ENCODE data around the gene GLRX5.

Gene GLRX5

DNA sequence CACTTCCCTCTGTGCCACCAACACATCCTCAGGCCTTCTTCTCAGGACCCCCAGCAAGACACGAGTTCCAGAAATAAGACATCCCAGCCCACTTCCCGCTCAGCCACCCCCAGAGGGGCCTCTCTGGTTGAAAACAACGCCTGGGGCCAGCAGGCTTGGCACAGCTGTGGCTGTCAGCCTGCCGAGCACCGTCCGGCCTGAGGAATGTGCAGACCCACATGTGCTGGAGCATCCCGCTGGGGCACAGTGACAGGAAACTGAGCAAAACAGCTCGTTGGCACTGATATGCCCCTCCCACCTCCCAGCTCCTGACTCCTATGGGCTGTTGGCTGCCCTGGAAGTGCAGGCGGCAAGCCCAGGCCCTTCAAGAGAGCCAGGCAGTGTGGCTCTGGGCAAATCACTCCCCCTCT is 19.8 kb upstream of the GLRX5 start:
- DNase-seq (ENCODE audit: low read depth in 1 of 2, low spot score in 1 of 2): no peak
- in situ Hi-C loops (cut with HindIII; ENCODE audit: low pct_unique_long_range_greater_than_20kb, low sequenced_read_pairs): no loop called here
- no peak for TF ChIP-seq JUND (IDR thresholded peaks at IDR 0.05; ENCODE audit: low read depth)

- DNase-seq (ENCODE audit: low read depth in 1 of 2, low spot score in 1 of 2): peak; percentile 70 to 90
- in situ Hi-C loops (cut with HindIII; ENCODE audit: low pct_unique_long_range_greater_than_20kb, low sequenced_read_pairs): no loop called here
- TF ChIP-seq JUND (IDR thresholded peaks at IDR 0.05; ENCODE audit: low read depth): no peak
These were observed 19.0 kb upstream of the GLRX5 start for GRCh38 chr14:95515596-95516552.

- in situ Hi-C loops (cut with HindIII; ENCODE audit: low pct_unique_long_range_greater_than_20kb, low sequenced_read_pairs): no loop called here
- no peak for TF ChIP-seq JUND (IDR thresholded peaks at IDR 0.05; ENCODE audit: low read depth)
- DNase-seq (ENCODE audit: low read depth in 1 of 2, low spot score in 1 of 2): peak; percentile 65 to 93
These were observed 18.2 kb upstream of the GLRX5 start, which contains the start of gene SYNE3 for GRCh38 chr14:95516554-95517181. TSS of gene SYNE3 (minus strand) at chr14:95516650. CDS start at chr14:95475821, 40,829 bp downstream.

DNA sequence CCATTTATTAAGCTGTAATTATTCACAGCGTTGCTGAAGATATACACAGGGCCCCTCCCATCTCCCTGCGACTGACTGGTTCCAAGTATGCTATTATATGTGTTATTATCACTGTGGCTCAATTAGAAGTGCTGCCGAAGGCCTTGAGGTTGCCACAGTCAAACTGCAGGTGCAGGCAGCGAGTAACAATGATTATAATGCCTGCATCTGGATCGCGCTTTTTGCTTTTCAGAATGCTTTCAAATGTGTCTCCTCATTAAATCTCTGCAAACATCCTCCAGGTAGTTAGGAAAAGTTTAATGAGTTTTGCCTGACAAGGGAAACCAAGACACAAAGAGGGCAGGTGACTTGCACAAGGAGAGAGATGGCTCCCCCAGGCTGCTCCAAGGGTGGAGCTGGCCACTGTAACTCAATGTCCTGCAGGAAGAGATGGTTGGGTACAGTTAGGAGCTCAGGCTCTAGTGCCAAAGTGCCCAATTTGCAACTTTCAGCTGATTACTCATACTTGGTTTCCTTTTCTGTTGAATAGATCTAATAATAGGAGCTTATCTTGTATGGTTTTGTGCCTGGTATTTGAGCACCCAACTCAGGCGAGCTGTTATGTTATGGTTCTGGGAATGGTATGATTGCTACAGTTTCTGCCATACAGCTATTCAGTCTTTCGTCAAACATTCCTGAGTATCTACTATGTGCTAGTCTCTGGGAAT is 16.7 kb upstream of the GLRX5 start:
- in situ Hi-C loops (cut with HindIII; ENCODE audit: low pct_unique_long_range_greater_than_20kb, low sequenced_read_pairs): no loop called here
- DNase-seq (ENCODE audit: low read depth in 1 of 2, low spot score in 1 of 2): no peak
- no peak for TF ChIP-seq JUND (IDR thresholded peaks at IDR 0.05; ENCODE audit: low read depth)

GRCh38 chr14:95519699-95520098 is 15.2 kb upstream of the GLRX5 start:
- DNase-seq (ENCODE audit: low read depth in 1 of 2, low spot score in 1 of 2): no peak
- in situ Hi-C loops (cut with HindIII; ENCODE audit: low pct_unique_long_range_greater_than_20kb, low sequenced_read_pairs): no loop called here
- TF ChIP-seq JUND (IDR thresholded peaks at IDR 0.05; ENCODE audit: low read depth): no peak

GRCh38 chr14:95520346-95520745 is 14.5 kb upstream of the GLRX5 start:
- in situ Hi-C loops (cut with HindIII; ENCODE audit: low pct_unique_long_range_greater_than_20kb, low sequenced_read_pairs): no loop called here
- no peak for DNase-seq (ENCODE audit: low read depth in 1 of 2, low spot score in 1 of 2)
- TF ChIP-seq JUND (IDR thresholded peaks at IDR 0.05; ENCODE audit: low read depth): no peak

GRCh38 chr14:95521001-95521400 is 13.8 kb upstream of the GLRX5 start:
- DNase-seq (ENCODE audit: low read depth in 1 of 2, low spot score in 1 of 2): no peak
- no peak for TF ChIP-seq JUND (IDR thresholded peaks at IDR 0.05; ENCODE audit: low read depth)
- in situ Hi-C loops (cut with HindIII; ENCODE audit: low pct_unique_long_range_greater_than_20kb, low sequenced_read_pairs): no loop called here

- no peak for TF ChIP-seq JUND (IDR thresholded peaks at IDR 0.05; ENCODE audit: low read depth)
- DNase-seq (ENCODE audit: low read depth in 1 of 2, low spot score in 1 of 2): no peak
- in situ Hi-C loops (cut with HindIII; ENCODE audit: low pct_unique_long_range_greater_than_20kb, low sequenced_read_pairs): no loop called here
These were observed 12.7 kb upstream of the GLRX5 start for GRCh38 chr14:95522116-95522515.

DNA sequence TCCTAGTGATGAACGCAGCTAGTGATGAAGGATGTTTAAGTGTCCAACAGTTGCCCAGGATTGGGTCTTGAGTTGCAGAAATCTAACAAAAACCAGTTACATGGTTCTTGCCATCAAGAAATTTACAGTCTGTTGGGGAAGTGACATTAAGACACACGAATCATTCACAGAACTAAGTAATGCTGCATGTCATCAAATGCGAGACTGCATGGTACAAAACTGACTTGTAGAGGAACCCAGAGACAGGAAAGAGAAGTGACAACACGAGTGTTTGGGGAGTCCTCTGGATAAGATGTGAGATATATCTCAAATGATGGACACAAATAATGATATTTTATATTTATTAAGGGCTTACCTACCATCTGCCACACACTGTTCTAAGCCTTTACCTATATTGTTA is 12.3 kb upstream of the GLRX5 start:
- no peak for DNase-seq (ENCODE audit: low read depth in 1 of 2, low spot score in 1 of 2)
- in situ Hi-C loops (cut with HindIII; ENCODE audit: low pct_unique_long_range_greater_than_20kb, low sequenced_read_pairs): no loop called here
- no peak for TF ChIP-seq JUND (IDR thresholded peaks at IDR 0.05; ENCODE audit: low read depth)

DNA sequence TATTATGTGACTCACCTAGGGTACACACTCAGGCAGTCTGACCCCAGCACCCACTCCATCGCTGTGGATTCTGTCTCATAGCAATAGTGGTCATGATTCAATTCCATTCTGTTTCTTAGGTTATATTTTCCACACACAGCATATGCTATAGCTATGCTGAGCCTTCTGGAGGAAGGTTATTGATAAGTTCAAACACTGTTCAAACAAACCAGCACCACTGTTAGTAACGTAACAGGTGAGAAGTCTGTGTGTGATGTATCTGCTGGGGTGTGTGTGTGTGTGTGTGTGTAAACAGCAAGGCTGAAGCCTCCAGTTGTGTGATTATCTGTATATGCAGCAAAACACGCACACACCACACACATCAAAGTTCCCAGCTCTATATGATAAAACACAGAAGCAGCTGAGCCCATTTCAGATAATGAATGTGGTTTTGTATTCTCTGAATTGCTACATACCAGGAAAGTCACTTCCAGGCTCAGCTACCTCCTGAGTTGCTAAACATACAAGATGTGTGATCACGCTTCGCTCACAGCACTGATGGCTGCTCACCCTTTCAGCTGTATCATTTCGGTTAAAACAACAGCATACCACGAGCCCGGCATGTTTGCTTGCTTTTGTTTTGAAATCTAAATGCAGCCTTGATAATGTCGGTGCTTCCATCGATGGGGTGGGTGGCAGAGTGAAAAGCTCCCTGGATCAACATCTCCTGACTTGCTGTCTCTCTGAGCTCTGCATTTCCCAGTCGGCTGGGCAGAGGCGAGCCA is 11.6 kb upstream of the GLRX5 start:
- DNase-seq (ENCODE audit: low read depth in 1 of 2, low spot score in 1 of 2): no peak
- in situ Hi-C loops (cut with HindIII; ENCODE audit: low pct_unique_long_range_greater_than_20kb, low sequenced_read_pairs): no loop called here
- no peak for TF ChIP-seq JUND (IDR thresholded peaks at IDR 0.05; ENCODE audit: low read depth)

DNA sequence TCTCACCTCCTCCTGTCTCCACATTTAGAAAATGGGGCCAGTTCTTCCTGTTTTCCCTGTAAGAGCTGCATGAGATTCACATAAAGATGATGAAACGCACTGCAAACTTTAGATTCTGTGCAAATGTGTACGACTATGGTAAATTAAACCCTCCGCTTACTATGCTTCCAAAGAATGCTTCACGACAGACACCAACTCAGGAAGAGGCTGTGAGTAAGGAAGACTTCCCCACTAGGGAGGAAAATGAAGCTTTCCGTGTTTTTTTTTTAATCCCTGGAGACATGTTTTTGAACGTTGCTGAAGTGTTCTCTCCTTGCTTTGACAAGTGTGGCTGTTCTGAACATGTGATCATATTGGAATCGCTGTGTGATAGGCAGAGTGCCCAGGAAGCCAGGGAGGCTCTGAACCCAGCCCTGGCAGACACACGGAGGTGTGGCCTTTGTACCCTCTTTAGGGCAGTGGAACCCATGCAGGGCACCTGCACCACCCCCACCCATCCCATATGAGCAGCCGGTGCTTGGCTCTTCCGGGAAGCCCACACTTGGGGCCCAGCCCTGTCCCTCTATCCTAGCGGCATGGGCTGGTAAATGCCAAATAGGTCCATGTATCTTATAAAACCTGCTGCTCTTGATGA is 10.9 kb upstream of the GLRX5 start:
- TF ChIP-seq JUND (IDR thresholded peaks at IDR 0.05; ENCODE audit: low read depth): peak; percentile 38; the same call in 1 of the 2 replicates
- DNase-seq (ENCODE audit: low read depth in 1 of 2, low spot score in 1 of 2): peak in 1 of 2 experiments; percentile 77
- in situ Hi-C loops (cut with HindIII; ENCODE audit: low pct_unique_long_range_greater_than_20kb, low sequenced_read_pairs): no loop called here

Measured in T47D (cell line).